NCI-H69 (cell line): ENCODE results near the gene CSNK1G1.
"Not testable (repeated sequence)": the region's sequence is repeated elsewhere in the genome, so short reads cannot be mapped to it uniquely, and the experiment has no call there.

Source experiments
- DNase-seq: peaks from one replicate; lab custom pipeline; 2025; lab: John Stamatoyannopoulos, UW

CSNK1G1 gene

GRCh38 chr15:64237677-64238076 lies 118.3 kb downstream of the CSNK1G1 start:
- DNase-seq: no peak

- peak; percentile 26 for DNase-seq
These were observed 119.6 kb downstream of the CSNK1G1 start for GRCh38 chr15:64236156-64236894.

DNA sequence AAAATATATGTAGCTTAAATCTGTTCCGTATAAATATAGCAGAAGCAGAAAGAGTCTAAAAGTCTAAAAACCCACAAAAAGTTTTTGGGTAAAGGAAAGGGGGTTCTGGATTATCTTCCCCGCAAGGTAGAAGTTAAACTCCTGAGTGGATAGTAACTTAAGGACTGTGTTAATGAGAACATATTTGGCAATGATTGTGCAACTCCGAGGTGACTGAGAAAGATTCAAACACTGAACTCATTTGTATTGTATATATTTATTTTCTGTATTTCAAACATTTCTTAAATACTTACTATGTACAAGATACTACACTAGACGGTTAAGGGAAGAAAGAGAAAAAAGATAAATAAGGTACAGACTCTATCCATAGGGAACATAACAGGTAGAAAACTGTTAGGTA lies 120.4 kb downstream of the CSNK1G1 start:
- DNase-seq: no peak

DNA sequence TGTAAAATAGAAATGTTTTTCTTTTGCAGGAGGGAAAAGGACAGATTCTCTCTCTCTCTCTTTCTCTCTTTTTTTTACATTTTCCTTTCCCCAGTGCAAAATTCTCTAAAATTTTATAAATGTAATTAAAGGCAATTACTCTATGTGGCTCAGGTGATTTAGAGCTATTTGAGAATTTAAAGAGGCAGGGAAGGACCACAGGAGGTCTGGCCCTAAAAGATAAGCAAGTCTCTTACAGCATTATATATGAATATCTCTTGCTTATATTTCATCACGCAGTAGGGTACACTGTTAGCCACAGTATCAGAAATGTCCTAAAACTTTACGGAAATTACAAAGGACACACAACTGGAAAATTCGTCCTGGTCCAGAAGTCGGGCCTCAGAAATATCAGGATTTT lies 122.7 kb downstream of the CSNK1G1 start:
- peak; percentile 27 for DNase-seq

DNA sequence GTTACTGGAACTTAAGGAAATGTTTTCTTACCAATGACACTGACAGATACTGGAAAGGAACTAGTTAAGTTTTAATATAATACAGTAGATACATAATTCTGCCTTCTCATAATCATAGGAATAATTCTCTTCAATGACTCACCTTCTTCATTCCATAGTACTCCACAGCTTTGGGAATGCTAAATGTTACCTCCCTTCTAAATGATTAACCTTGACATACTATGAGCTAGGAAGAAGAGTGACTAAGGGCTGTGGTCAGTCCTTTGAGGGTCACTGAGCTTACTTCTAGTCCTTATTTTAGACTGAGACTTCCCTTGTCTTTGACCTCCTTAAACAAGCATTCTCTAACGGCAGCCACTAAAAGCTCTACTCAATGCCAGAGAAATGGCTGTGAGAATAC lies 123.6 kb downstream of the CSNK1G1 start:
- no peak for DNase-seq

DNA sequence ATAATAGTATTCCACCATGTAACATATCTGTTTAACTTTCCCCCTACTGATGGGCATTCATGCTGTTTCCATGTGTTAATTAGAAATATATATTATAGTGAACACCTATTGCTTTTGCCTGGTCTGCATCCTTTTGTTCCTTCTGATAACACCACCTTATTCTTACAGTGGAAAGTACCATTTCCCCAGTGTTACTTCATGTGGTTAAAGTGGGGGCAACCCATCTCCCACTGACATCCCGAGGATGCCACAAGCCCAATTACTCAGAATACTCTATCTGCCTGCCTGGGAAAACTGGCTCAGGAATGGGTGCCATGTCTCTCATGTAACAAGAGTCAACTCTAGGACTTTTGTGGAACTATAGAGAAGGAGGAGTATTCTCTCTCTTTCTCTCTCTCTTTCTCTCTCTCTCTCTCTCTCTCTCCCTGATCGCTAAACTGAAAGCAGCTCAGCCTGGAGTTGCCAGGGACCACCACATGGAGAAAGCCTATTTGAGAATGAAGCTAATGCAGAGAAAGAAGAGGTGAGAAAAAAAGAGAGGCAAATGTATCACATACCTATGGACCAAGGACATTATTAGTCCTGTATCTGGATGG lies 126.7 kb downstream of the CSNK1G1 start:
- DNase-seq: no peak

- DNase-seq: no peak
These were observed 130.2 kb downstream of the CSNK1G1 start for GRCh38 chr15:64225804-64226203.

DNA sequence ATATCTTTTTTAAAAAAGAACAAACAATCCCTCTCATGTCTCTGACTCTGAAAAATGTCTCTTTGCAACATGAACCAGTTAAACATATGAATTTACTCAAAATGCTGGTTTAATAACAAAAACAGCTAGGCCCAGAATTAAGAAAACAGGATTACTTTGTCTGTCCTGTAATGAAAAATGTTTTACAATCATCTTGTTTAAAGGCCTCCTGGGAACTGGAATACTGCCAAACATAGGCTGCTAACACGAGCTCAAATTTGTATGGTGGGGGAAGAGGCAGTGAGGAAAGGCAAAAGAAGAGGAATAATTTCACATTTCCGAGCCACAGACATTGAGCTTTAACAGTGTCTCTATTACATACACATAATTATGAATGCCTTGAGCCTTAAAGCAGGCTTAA lies 131.5 kb downstream of the CSNK1G1 start:
- DNase-seq: peak; percentile 79

- peak; percentile 32 for DNase-seq
These were observed 132.1 kb downstream of the CSNK1G1 start for GRCh38 chr15:64223882-64224281.

- DNase-seq: no peak
These were observed 133.2 kb downstream of the CSNK1G1 start for GRCh38 chr15:64222573-64223366.

DNA sequence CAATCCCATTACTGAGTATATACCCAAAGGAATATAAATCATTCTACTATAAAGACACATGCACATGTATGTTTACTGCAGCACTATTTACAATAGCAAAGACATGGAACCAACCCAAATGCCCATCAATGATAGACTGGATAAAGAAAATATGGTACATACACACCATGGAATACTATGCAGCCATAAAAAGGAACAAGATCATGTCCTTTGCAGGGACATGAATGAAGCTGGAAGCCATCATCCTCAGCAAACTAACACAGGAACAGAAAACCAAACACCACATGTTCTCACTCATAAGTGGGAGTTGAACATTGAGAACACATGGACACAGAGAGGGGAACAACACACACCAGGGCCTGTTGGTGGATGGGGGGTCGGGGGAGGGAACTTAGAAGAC lies 134.1 kb downstream of the CSNK1G1 start:
- DNase-seq: not testable (repeated sequence)

DNA sequence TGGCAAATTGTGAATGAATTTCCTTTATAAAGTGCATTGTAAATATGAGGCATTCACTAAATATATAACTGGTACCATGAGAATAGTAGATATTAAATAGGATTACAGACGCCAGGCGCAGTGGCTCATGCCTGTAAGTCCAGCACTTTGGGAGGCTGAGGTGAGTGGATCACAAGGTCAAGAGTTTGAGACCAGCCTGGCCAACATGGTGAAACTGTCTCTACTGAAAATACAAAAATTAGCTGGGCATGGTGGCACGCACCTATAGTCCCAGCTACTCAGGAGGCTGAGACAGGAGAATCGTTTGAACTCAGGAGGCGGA lies 138.6 kb downstream of the CSNK1G1 start:
- not testable (repeated sequence) for DNase-seq

- DNase-seq: peak; percentile 72
These were observed 139.1 kb downstream of the CSNK1G1 start for GRCh38 chr15:64216730-64217428.

DNA sequence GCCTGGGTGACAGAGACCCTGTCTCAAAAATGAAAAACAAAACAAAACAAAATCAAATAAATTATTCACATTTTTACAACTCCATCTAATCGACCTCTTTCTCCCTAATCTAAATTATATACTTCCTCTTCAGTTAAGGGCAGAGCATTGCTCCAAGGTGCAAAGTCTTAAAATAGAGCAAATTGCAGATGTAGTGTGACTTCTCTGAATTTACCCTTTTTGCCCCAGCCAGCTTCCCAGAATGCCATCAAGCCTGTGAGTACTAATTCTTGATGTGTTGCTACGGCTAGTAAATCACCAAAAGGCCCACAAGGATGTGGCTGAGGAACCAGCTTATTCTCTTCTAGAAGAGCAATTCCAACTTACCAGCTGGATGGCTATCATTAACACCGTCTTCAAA lies 139.8 kb downstream of the CSNK1G1 start:
- DNase-seq: no peak

GRCh38 chr15:64213646-64214045 lies 142.3 kb downstream of the CSNK1G1 start:
- no peak for DNase-seq

DNA sequence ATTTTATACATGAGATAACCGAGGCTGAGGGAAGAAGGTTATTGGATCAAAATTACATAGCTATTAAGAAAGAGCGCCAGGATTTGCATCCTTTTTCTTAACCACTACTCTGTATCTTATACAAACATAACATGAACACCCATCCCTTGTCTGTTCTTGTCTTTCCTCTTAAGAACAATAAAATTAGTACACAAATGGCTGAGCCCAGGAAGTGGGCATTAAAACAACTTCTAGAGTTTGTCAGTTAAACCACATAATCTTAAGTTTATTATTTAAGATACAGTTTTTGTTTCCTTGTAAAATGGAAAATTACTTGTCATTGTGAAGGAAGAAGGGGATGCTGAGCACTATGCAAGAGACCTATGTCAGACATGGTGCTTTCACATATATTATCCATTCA lies 144.3 kb downstream of the CSNK1G1 start:
- no peak for DNase-seq

DNA sequence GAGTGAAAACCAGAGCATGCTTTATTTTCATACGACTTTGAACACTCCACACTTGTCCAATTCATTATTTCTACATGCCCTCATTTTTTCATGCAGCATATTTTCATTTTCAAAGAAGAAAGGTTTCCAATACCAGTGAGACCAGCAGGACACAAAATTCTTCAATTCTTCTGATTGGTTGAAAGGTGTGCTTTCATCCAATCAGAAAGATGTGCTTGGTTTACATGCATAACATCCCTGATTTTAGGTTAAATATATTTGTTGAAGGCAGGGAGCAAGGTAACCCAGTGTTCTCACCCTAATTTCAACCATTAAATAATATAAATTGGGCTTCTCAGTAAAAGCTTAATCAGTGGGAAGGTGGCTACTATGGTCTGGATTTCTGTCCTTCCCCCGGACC lies 145.6 kb downstream of the CSNK1G1 start:
- DNase-seq: no peak

- DNase-seq: peak; percentile 77
These were observed 146.2 kb downstream of the CSNK1G1 start for GRCh38 chr15:64209680-64210334.

- DNase-seq: no peak
These were observed 150.8 kb downstream of the CSNK1G1 start for GRCh38 chr15:64205202-64205601.

DNA sequence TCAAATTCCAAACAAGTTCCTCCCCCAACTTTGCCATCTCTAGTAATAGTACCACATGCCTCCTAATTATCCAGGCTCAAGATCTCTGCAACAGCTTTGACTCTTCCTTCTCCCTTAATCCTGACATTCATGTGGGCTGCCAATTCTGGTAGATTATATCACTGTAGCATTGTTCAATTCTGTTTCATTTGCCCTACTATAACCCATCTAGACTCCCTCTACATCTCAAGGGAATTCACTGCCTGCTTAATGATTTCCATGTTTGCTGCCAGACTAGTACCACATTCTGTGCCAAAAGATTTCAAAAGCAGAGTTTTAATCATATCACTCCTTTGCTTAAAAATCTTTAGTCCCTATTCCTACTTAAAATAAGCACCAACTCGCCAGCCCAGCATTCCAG lies 158.5 kb downstream of the CSNK1G1 start:
- no peak for DNase-seq

GRCh38 chr15:64193971-64194370 lies 162.0 kb downstream of the CSNK1G1 start:
- no peak for DNase-seq
